Measurements from ENCODE around the gene KREMEN1. TPM values are rescaled to one million over a fixed set of nuclear protein-coding genes. Genes with fewer than 3 reads are reported as not detected.

KREMEN1 gene
- total RNA-seq, 1 donor from 2014 or later = 7.1 TPM

GRCh38 chr22:29216011-29216872 lies 143.4 kb downstream of the KREMEN1 start:
- no peak for TF ChIP-seq CTCF (IDR thresholded peaks at IDR 0.05; ENCODE audit: insufficient read depth, low read length, poor library complexity, severe bottlenecking)
- H3K27me3 ChIP-seq (ENCODE audit: control insufficient read depth, insufficient read depth, low read length) = peaks cover 18% of the 10 kb centered on the region
- no peak overlapping the region for H3K4me3 ChIP-seq (ENCODE audit: low read depth, low read length)
- H3K36me3 ChIP-seq (ENCODE audit: control insufficient read depth, insufficient read depth, low read length) = no peaks in the 10 kb centered on the region
- no peak for DNase-seq (ENCODE audit: low read depth)

GRCh38 chr22:29216873-29217666 lies 144.2 kb downstream of the KREMEN1 start:
- H3K36me3 ChIP-seq (ENCODE audit: control insufficient read depth, insufficient read depth, low read length) = no peaks in the 10 kb centered on the region
- no peak for DNase-seq (ENCODE audit: low read depth)

More at GRCh38 chr22:29216873-29217666, 144.2 kb downstream of the KREMEN1 start:
- Histone ChIP-seq H3K4me3 (ENCODE audit: low read depth, low read length) (no peak overlapping the region), H3K27me3 (ENCODE audit: control insufficient read depth, insufficient read depth, low read length) (peaks cover 14% of the 10 kb centered on the region)
- no peak for TF ChIP-seq CTCF (IDR thresholded peaks at IDR 0.05; ENCODE audit: insufficient read depth, low read length, poor library complexity, severe bottlenecking)

Other genes with a start within 250 kb of the KREMEN1 start
- 10.5 and 14.0 TPM in 2 replicates for gene ZNRF3, start 189.5 kb upstream of the KREMEN1 start, total RNA-seq
- not detected in 2 replicates for gene C22orf31, start 11.2 kb upstream of the KREMEN1 start, total RNA-seq
- 2.2 and 6.0 TPM in 2 replicates for gene EMID1, start 132.9 kb downstream of the KREMEN1 start, total RNA-seq
- gene RHBDD3, start 194.9 kb downstream of the KREMEN1 start, total RNA-seq = 51.8 and 59.6 TPM in 2 replicates
- 189 and 205 TPM in 2 replicates for gene EWSR1, start 195.2 kb downstream of the KREMEN1 start, total RNA-seq
- 8.9 and 10.3 TPM in 2 replicates for gene GAS2L1, start 233.6 kb downstream of the KREMEN1 start, total RNA-seq
- 0.33 TPM in 1 of 2 replicates, not detected in the other for gene RASL10A, start 242.7 kb downstream of the KREMEN1 start, total RNA-seq

All from kidney epithelial cell (primary cell).